GM12891 (cell line): Measurements from ENCODE around the gene TGM2.

Experiments
- POLR2A ChIP-seq: IDR thresholded peaks from 2 replicates; pipeline ENCODE4 v1.6.1; 2011; ENCODE audit warnings: low read depth, low read length, control low read depth
- POLR2AphosphoS5 ChIP-seq: IDR thresholded peaks from 2 replicates; pipeline ENCODE4 v1.6.1; 2011; ENCODE audit warnings: low read depth, low read length, control low read depth

- TF ChIP-seq POLR2A (no peak), POLR2AphosphoS5 (no peak)
These were observed 22.4 kb upstream of the TGM2 start for GRCh38 chr20:38187517-38187916.
